ENCODE results near the gene UBLCP1.
"Not testable (repeated sequence)": the region's sequence is repeated elsewhere in the genome, so short reads cannot be mapped to it uniquely, and the experiment has no call there.

Gene UBLCP1

GRCh38 chr5:159252195-159252594 lies 10.9 kb upstream of the UBLCP1 start:
- no peak for DNase-seq (ENCODE audit: low read depth)

GRCh38 chr5:159257007-159257406 lies 6.1 kb upstream of the UBLCP1 start:
- DNase-seq (ENCODE audit: low read depth), result no peak

GRCh38 chr5:159257629-159258283 lies 5.3 kb upstream of the UBLCP1 start:
- DNase-seq (ENCODE audit: low read depth), result no peak

GRCh38 chr5:159258361-159258760 lies 4.7 kb upstream of the UBLCP1 start:
- no peak for DNase-seq (ENCODE audit: low read depth)

GRCh38 chr5:159260212-159260611 lies 2.9 kb upstream of the UBLCP1 start:
- not testable (repeated sequence) for DNase-seq (ENCODE audit: low read depth)

- no peak for DNase-seq (ENCODE audit: low read depth)
These were observed 625 bp upstream of the UBLCP1 start for GRCh38 chr5:159262472-159262858.

- DNase-seq (ENCODE audit: low read depth), result no peak
These were observed 447 bp downstream of the UBLCP1 start for GRCh38 chr5:159263569-159263905.

- not testable (repeated sequence) for DNase-seq (ENCODE audit: low read depth)
These were observed 3.7 kb downstream of the UBLCP1 start for GRCh38 chr5:159266764-159267163.

GRCh38 chr5:159269723-159270122 lies 6.6 kb downstream of the UBLCP1 start:
- DNase-seq (ENCODE audit: low read depth), result no peak

GRCh38 chr5:159273923-159274322 lies 10.8 kb downstream of the UBLCP1 start:
- no peak for DNase-seq (ENCODE audit: low read depth)

- no peak for DNase-seq (ENCODE audit: low read depth)
These were observed 11.6 kb downstream of the UBLCP1 start for GRCh38 chr5:159274676-159275075.

GRCh38 chr5:159286420-159287035 lies 23.4 kb downstream of the UBLCP1 start:
- DNase-seq (ENCODE audit: low read depth), result no peak

GRCh38 chr5:159290741-159291140 lies 27.7 kb downstream of the UBLCP1 start:
- no peak for DNase-seq (ENCODE audit: low read depth)

GRCh38 chr5:159294921-159295320 lies 31.8 kb downstream of the UBLCP1 start:
- no peak for DNase-seq (ENCODE audit: low read depth)

GRCh38 chr5:159297300-159297699 lies 34.2 kb downstream of the UBLCP1 start:
- not testable (repeated sequence) for DNase-seq (ENCODE audit: low read depth)

GRCh38 chr5:159301466-159301865 lies 38.4 kb downstream of the UBLCP1 start:
- no peak for DNase-seq (ENCODE audit: low read depth)

GRCh38 chr5:159301929-159302860 lies 39.1 kb downstream of the UBLCP1 start:
- DNase-seq (ENCODE audit: low read depth), result not testable (repeated sequence)

GRCh38 chr5:159303286-159303685 lies 40.2 kb downstream of the UBLCP1 start:
- no peak for DNase-seq (ENCODE audit: low read depth)

GRCh38 chr5:159304961-159305595 lies 42.0 kb downstream of the UBLCP1 start:
- DNase-seq (ENCODE audit: low read depth), result no peak

- no peak for DNase-seq (ENCODE audit: low read depth)
These were observed 46.8 kb downstream of the UBLCP1 start for GRCh38 chr5:159309689-159310433.

- no peak for DNase-seq (ENCODE audit: low read depth)
These were observed 47.4 kb downstream of the UBLCP1 start for GRCh38 chr5:159310511-159310910.

GRCh38 chr5:159311063-159311462 lies 48.0 kb downstream of the UBLCP1 start:
- no peak for DNase-seq (ENCODE audit: low read depth)
